IMR-90 (cell line): Measurements from ENCODE around the gene EFCAB10. TPM values are rescaled to one million over a fixed set of nuclear protein-coding genes. Genes with fewer than 3 reads are reported as not detected.

Experiments
- ATAC-seq: fragments of 200-7000 bp; cut with Tn5 transposase; 2 replicates; pipeline ENCODE4 v1.9.1; 2020; ENCODE audit warnings: low read depth, mild to moderate bottlenecking, moderate library complexity
- BruUV-seq: library from RNA; stranded (reverse); fragments of 400-500 nt; replicated peaks from 2 replicates; lab custom pipeline; 2021; lab: Mats Ljungman, UMichigan
- CTCF ChIA-PET: fragments of 300-600 bp; formaldehyde crosslinking; extraction: SDS; loops from one replicate; lab custom pipeline; 2021; ENCODE audit warnings: antibody characterized with exemption; lab: Yijun Ruan, JAX
- POLR2A ChIA-PET: fragments of 300-600 bp; sonication (Branson Sonifier 250); formaldehyde crosslinking; loops from one replicate; lab custom pipeline; 2022; ENCODE audit warnings: antibody characterized with exemption; ENCODE audit not compliant: unreplicated experiment; lab: Charles Lee
- DNase-seq: peaks from one replicate; pipeline ENCODE4 v3.0.0; 2013
- H2AFZ ChIP-seq: replicated peaks from 2 replicates; pipeline ENCODE3; 2013; ENCODE audit warnings: low read length, mild to moderate bottlenecking; ENCODE audit not compliant: poor library complexity
- H2AK5ac ChIP-seq: 2 replicates; pipeline ENCODE4 v1.6.1; 2013; ENCODE audit warnings: low read depth, low read length, inconsistent platforms
- H2AK9ac ChIP-seq: replicated peaks from 2 replicates; pipeline ENCODE3; 2013; ENCODE audit warnings: mild to moderate bottlenecking, low read depth, low read length, moderate library complexity; ENCODE audit not compliant: poor library complexity
- H2BK120ac ChIP-seq: 2 replicates; pipeline ENCODE4 v1.6.1; 2013; ENCODE audit warnings: low read depth, low read length, inconsistent platforms
- H2BK15ac ChIP-seq: 3 replicates; pipeline ENCODE4 v1.6.1; 2013; ENCODE audit warnings: low read depth, low read length, inconsistent platforms
- H2BK20ac ChIP-seq: 2 replicates; pipeline ENCODE4 v1.6.1; 2013; ENCODE audit warnings: low read depth, mild to moderate bottlenecking, inconsistent platforms, low read length, moderate library complexity
- H2BK5ac ChIP-seq: 2 replicates; pipeline ENCODE4 v1.6.1; 2013; ENCODE audit warnings: mild to moderate bottlenecking, low read depth, low read length, inconsistent platforms; ENCODE audit not compliant: poor library complexity, severe bottlenecking
- H3K14ac ChIP-seq: replicated peaks from 2 replicates; pipeline ENCODE4 v1.6.1; 2013; ENCODE audit warnings: low read depth, low read length, inconsistent platforms
- H3K18ac ChIP-seq: 2 replicates; pipeline ENCODE4 v1.6.1; 2013; ENCODE audit warnings: low read depth, low read length, control low read depth
- H3K23ac ChIP-seq: 2 replicates; pipeline ENCODE4 v1.6.1; 2013; ENCODE audit warnings: low read depth, low read length, inconsistent platforms
- H3K27ac ChIP-seq: 2 replicates; pipeline ENCODE4 v1.5.1; 2013; ENCODE audit warnings: mild to moderate bottlenecking, control low read depth, low read length; ENCODE audit not compliant: insufficient read depth
- H3K27me3 ChIP-seq: 2 replicates; pipeline ENCODE4 v1.6.1; 2013; ENCODE audit warnings: low read length; ENCODE audit not compliant: control insufficient read depth, insufficient read depth
- H3K36me3 ChIP-seq: 2 replicates; pipeline ENCODE4 v1.6.1; 2013; ENCODE audit warnings: low read length, mixed read lengths; ENCODE audit not compliant: control insufficient read depth, insufficient read depth
- H3K4ac ChIP-seq: 2 replicates; pipeline ENCODE4 v1.6.1; 2013; ENCODE audit warnings: low read depth, low read length, inconsistent platforms
- H3K4me1 ChIP-seq: 2 replicates; pipeline ENCODE4 v1.6.1; 2013; ENCODE audit warnings: low read length, mixed read lengths; ENCODE audit not compliant: control insufficient read depth, insufficient read depth
- H3K4me2 ChIP-seq: 2 replicates; pipeline ENCODE4 v1.6.1; 2013; ENCODE audit warnings: low read depth, mild to moderate bottlenecking, control low read depth, low read length, moderate library complexity
- H3K4me3 ChIP-seq: 2 replicates; pipeline ENCODE4 v1.5.1; 2013; ENCODE audit warnings: low read depth, mild to moderate bottlenecking, control low read depth, low read length, moderate library complexity; ENCODE audit not compliant: insufficient read depth
- H3K56ac ChIP-seq: 2 replicates; pipeline ENCODE4 v1.6.1; 2013; ENCODE audit warnings: low read length, inconsistent platforms; ENCODE audit not compliant: insufficient read depth; ENCODE audit errors: extremely low read depth
- H3K79me1 ChIP-seq, 2 experiments: 2 replicates each; pipeline ENCODE4 v1.6.1; 2013; ENCODE audit warnings: low read length in 2 of 2, inconsistent platforms in 1 of 2, low read depth in 1 of 2
- H3K9ac ChIP-seq: 2 replicates; pipeline ENCODE4 v1.6.1; 2013; ENCODE audit warnings: low read depth, low read length, control low read depth
- H3K9me1 ChIP-seq: 2 replicates; pipeline ENCODE4 v1.6.1; 2013; ENCODE audit warnings: low read length, inconsistent platforms; ENCODE audit not compliant: insufficient read depth
- H3K9me3 ChIP-seq: 2 replicates; pipeline ENCODE4 v1.6.1; 2013; ENCODE audit warnings: low read length; ENCODE audit not compliant: control insufficient read depth, insufficient read depth
- H4K20me1 ChIP-seq: 2 replicates; pipeline ENCODE4 v1.6.1; 2013; ENCODE audit warnings: low read length, inconsistent platforms; ENCODE audit not compliant: insufficient read depth
- H4K5ac ChIP-seq: 2 replicates; pipeline ENCODE4 v1.6.1; 2013; ENCODE audit warnings: mild to moderate bottlenecking, low read depth, low read length, control low read depth
- H4K8ac ChIP-seq, 2 experiments: 2 replicates each; pipeline ENCODE4 v1.6.1; 2013; ENCODE audit warnings: low read depth in 2 of 2, low read length in 2 of 2, control low read depth in 1 of 2, inconsistent platforms in 1 of 2
- H4K91ac ChIP-seq: 2 replicates; pipeline ENCODE4 v1.6.1; 2013; ENCODE audit warnings: low read depth, low read length, inconsistent platforms; ENCODE audit not compliant: insufficient read depth
- MAZ ChIP-seq: IDR thresholded peaks from 2 replicates; pipeline ENCODE4 v1.6.1; 2012; ENCODE audit warnings: low read depth, mild to moderate bottlenecking, low read length, improper control_type of control experiment, moderate library complexity, borderline replicate concordance
- MXI1 ChIP-seq: IDR thresholded peaks from 2 replicates; pipeline ENCODE4 v1.6.1; 2012; ENCODE audit warnings: low read depth, mild to moderate bottlenecking, low read length, moderate library complexity, borderline replicate concordance
- WGBS, 2 experiments: methylation state at CpG; one replicate each; pipeline versions ENCODE4 v1.1.5 to v1.1.7; 2013; ENCODE audit warnings: missing lambda C conversion rate in 2 of 2; ENCODE audit not compliant: insufficient read length in 1 of 2; ENCODE audit errors: extremely low coverage in 2 of 2; 5-methylcytosine and 5-hydroxymethylcytosine counted together
- dilution Hi-C: fragments of 300-500 bp; cut with HindIII; formaldehyde crosslinking; loops from one replicate; pipeline ENCODE4 v1.14.3; 2018; ENCODE audit warnings: low sequenced_read_pairs; ENCODE audit not compliant: unreplicated experiment
- in situ Hi-C: fragments of 300-500 bp; cut with MboI; formaldehyde crosslinking; loops from 3 replicates; pipeline ENCODE4 v1.14.3; 2019; ENCODE audit warnings: low sequenced_read_pairs, inconsistent platforms, mixed read lengths
- intact Hi-C: fragments of 100-400 bp; cut with micrococcal nuclease; formaldehyde crosslinking; loops from 2 replicates; pipeline ENCODE4 v1.10.0; 2022
- polyA plus RNA-seq, 3 experiments: library from polyadenylated mRNA; depleted of rRNA; stranded (reverse); fragments of >200 nt; gene quantifications; 2 replicates each; pipeline ENCODE4 v1.2.3, GENCODE V29; 2012; ENCODE audit warnings: low replicate concordance in 1 of 3
- total RNA-seq: library from RNA; depleted of rRNA; stranded (reverse); fragments of >200 nt; gene quantifications from 2 replicates; pipeline ENCODE4 v1.2.3, GENCODE V29; 2012
- TF ChIP-seq, protein P1 (sequence below): conservative IDR thresholded peaks from 2 replicates; pipeline ENCODE4 v1.5.1; 2012; ENCODE audit warnings: mild to moderate bottlenecking, low read depth, low read length, improper control_type of control experiment

The EFCAB10 gene
- total and polyA plus RNA-seq, 2 of the 4 experiments (the other 2 are of a cell fraction): not detected

DNA sequence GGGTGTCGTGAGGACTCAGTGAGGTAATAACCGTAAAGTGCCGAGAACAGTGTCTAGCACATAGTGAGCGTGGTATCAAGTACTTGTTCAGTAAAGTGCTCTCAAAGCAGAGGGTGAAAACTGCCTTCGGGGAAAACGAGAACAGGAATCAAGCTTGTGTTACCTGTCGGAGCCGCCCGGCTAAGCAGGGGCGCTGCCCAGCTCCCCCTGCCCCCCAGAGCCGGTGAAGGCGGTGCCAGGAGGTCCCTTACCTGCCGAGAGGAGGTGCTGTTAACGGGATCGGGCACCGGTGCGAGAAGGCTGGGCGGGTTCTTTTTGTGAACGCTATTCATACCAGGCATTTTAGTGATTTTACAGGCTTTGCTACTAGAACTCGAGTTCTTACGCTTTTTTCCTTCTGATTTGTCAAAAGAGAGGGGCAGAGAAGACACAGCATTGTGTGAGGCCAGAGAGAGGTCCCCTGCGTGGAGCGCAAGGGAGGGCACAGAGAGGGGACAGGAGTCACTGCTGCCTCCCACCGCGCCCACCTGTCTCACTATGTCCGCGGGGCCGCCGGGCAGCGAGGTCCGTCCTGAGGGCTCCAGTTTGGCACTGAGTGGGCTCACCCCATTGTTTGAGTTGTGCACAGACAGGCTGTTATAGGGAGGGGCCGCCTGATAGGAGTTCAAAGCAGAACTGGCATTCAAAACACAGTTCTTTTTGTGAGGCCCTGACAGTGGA is 32.5 kb upstream of the EFCAB10 start:
- no peak overlapping the region for H2BK5ac ChIP-seq

More for the DNA sequence above, 32.5 kb upstream of the EFCAB10 start:
- H3K4ac ChIP-seq: no peak overlapping the region
- TF ChIP-seq, protein P1, sequence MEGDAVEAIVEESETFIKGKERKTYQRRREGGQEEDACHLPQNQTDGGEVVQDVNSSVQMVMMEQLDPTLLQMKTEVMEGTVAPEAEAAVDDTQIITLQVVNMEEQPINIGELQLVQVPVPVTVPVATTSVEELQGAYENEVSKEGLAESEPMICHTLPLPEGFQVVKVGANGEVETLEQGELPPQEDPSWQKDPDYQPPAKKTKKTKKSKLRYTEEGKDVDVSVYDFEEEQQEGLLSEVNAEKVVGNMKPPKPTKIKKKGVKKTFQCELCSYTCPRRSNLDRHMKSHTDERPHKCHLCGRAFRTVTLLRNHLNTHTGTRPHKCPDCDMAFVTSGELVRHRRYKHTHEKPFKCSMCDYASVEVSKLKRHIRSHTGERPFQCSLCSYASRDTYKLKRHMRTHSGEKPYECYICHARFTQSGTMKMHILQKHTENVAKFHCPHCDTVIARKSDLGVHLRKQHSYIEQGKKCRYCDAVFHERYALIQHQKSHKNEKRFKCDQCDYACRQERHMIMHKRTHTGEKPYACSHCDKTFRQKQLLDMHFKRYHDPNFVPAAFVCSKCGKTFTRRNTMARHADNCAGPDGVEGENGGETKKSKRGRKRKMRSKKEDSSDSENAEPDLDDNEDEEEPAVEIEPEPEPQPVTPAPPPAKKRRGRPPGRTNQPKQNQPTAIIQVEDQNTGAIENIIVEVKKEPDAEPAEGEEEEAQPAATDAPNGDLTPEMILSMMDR: no peak
- TF ChIP-seq MAZ (no peak), MXI1 (no peak)
- H3K79me1 ChIP-seq: no peaks in the 10 kb centered on the region
- no peak overlapping the region for H2AFZ ChIP-seq
- 95% methylated on average over 29 of the region's 32 CpGs; no CpG with 5 or more reads in 1 of the 2 experiments for WGBS, 2 experiments
- intact Hi-C loops (no loop called here), dilution Hi-C loops (no loop called here), in situ Hi-C loops (no loop called here)
- DNase-seq (no peak), ATAC-seq (no peak)
- H4K8ac ChIP-seq: no peak overlapping the region
- peaks cover 23% of the 10 kb centered on the region for H3K36me3 ChIP-seq
- ChIA-PET CTCF (no interaction called here), POLR2A (no interaction called here)
- no peak overlapping the region for H4K5ac ChIP-seq
- no peak overlapping the region for H4K91ac ChIP-seq
- no peak overlapping the region for H3K4me3 ChIP-seq
- H3K9me1 ChIP-seq: peaks cover 6% of the 10 kb centered on the region
- H3K18ac ChIP-seq: no peak overlapping the region
- no peak overlapping the region for H2AK9ac ChIP-seq
- H3K56ac ChIP-seq: no peak overlapping the region
- H3K4me1 ChIP-seq: no peaks in the 10 kb centered on the region
- no peak overlapping the region for H2BK15ac ChIP-seq
- H3K23ac ChIP-seq: no peak overlapping the region
- no peaks in the 10 kb centered on the region for H3K9me3 ChIP-seq
- no peak overlapping the region for H3K9ac ChIP-seq
- no TSS peak for BruUV-seq
- no peaks in the 10 kb centered on the region for H3K27me3 ChIP-seq
- no peaks in the 10 kb centered on the region for H4K20me1 ChIP-seq
- H2BK120ac ChIP-seq: no peak overlapping the region
- H3K27ac ChIP-seq: no peak overlapping the region
- H3K4me2 ChIP-seq: no peak overlapping the region
- H2BK20ac ChIP-seq: no peak overlapping the region
- H2AK5ac ChIP-seq: no peak overlapping the region
- no peak overlapping the region for H3K14ac ChIP-seq
